ENCODE measurements around the gene NOS1AP.

The NOS1AP gene

GRCh38 chr1:162372159-162373071, 302.9 kb downstream of the NOS1AP start:
- no peak for DNase-seq

DNA sequence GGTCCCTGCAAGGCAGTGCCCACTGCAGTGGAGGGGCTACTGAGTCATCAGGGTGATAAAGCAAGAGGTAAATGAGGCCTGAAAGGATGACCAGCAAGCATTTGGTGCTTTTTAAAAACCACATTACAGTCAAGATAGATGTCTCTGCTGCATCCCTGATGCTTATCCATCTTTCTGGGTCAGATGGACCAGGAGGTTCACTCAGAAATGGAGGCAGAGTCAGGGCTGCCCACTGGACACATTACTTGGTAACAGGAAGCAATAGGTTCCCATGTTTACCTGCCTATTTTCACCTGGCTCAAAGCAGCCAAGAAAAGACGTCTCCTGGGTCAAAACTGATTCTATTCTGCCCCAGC, 303.6 kb downstream of the NOS1AP start:
- DNase-seq, result no peak

DNA sequence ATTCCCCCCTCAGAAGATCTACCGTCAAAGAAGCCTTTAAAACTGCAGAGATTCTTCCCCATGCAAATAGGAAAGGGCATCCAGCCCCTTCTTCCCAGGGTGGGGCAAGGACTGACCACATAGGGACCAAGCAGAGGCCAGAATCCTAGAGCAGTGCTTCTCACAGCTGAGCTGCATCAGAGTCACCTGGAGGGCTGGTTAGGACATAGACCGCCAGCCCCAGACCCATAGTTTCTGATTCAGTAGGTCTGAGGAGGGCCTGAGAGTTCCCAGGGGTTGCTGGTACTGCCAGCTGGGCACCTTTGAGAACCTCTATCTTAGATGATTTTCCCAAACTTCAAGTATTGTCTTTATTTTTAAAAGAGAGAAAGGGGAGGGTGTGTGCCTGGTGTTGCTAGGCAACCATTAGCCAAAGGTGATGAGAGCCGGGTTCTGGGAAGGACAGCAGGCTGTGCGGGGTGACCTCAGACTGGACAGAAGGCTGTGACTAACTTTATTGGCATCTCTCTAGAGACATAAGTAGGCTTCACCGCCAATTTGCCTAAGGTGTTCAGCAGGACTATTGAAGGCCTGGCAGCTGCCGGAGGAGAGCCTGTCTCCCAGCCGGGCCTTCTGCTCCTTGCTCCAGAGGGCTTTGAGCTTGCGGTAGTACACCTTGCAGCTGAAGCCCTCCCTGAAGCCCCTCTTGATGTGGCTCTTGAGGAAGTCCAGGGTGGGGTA, 304.2 kb downstream of the NOS1AP start:
- no peak for DNase-seq

DNA sequence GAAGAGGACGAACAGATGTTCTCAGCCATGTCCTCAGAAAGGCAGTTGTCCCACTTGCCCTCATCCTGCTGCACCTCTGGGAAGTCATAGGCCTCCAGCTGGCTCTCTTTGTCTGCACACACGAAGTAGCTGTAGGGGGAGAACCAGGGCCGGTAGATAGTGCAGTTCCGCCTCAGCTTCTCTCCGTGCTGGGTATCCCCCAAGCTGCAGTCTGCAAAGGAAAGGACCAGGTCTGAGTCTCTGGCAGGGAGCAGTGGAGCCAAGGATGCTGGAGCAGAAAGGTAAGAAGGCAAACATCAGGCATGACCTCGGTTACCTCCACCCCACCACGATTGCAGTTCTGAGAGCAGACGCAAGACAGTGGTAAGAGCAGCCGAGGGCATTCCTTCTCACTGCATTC, 304.9 kb downstream of the NOS1AP start:
- no peak for DNase-seq

DNA sequence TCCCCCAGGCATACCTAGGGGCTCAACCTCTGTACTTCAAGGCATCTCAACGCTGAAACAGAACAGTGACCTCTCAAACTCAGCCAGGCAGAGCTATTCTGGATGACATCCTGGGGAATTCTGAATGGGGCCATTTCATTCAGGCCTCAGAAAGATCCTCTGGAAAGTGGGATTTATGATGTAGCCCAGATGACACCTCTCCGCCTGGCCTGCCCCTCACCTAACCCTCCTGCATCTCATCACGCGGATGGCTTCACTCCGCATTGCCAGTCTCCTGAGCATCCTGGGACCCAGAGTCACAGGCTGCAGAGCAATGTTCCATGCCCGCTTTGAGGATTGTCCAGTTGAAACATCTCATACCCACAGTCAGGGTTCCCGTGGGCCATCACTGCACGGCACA, 306.0 kb downstream of the NOS1AP start:
- no peak for DNase-seq

- no peak for DNase-seq
These were observed 307.2 kb downstream of the NOS1AP start, which contains the start of gene SPATA46 for GRCh38 chr1:162376691-162377090. SPATA46 (minus strand) TSS chr1:162376854; CDS start chr1:162376790, 64 bp downstream.

GRCh38 chr1:162380061-162380846, 310.8 kb downstream of the NOS1AP start:
- DNase-seq, result no peak

- DNase-seq, result no peak
These were observed 311.9 kb downstream of the NOS1AP start, which contains the start of gene C1orf226 for GRCh38 chr1:162381383-162381782. C1orf226 (plus strand) TSS chr1:162381728; CDS start chr1:162381902, 174 bp downstream.

- no peak for DNase-seq
These were observed 312.7 kb downstream of the NOS1AP start for GRCh38 chr1:162381941-162382750.

GRCh38 chr1:162383091-162383490, 313.6 kb downstream of the NOS1AP start:
- no peak for DNase-seq

GRCh38 chr1:162383516-162383915, 314.0 kb downstream of the NOS1AP start:
- no peak for DNase-seq

- DNase-seq, result no peak
These were observed 314.6 kb downstream of the NOS1AP start for GRCh38 chr1:162384116-162384515.

DNA sequence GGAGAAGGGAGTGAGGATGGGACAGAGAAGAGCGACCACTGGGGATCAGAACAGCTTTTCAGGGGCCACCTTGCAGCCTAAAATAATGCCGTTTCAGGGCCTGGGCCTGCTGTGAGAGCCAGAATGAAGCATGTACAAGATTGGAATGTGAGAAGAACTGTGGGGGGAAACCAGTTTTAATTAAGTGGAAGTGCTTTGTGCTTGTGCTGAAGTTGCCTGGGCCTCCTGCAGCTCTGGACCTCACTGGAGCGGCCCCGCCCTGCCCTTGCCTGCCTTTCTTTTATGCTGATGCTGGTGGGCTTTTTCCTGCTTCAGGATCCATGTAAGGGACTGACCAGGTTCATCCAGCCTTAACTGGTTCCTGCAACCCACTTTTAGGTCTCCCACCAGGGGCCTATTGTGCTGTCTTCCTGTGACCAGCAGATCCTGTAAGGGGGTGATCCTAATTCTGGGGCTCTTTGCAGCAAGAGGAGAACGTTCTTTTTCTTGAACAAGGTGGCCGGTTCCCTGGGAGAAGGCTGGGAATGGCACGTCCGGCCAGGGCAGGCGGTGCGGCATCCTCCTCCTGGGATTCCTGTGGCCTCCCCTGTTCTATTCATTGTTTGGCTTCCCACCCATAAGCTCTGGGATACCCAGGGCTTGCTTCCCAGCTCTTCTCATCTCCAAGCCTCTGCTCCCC, 315.2 kb downstream of the NOS1AP start:
- no peak for DNase-seq

- no peak for DNase-seq
These were observed 315.8 kb downstream of the NOS1AP start for GRCh38 chr1:162385280-162385623.

GRCh38 chr1:162385702-162386101, 316.2 kb downstream of the NOS1AP start:
- DNase-seq, result no peak

- DNase-seq, result no peak
These were observed 317.1 kb downstream of the NOS1AP start for GRCh38 chr1:162386292-162387225.

DNA sequence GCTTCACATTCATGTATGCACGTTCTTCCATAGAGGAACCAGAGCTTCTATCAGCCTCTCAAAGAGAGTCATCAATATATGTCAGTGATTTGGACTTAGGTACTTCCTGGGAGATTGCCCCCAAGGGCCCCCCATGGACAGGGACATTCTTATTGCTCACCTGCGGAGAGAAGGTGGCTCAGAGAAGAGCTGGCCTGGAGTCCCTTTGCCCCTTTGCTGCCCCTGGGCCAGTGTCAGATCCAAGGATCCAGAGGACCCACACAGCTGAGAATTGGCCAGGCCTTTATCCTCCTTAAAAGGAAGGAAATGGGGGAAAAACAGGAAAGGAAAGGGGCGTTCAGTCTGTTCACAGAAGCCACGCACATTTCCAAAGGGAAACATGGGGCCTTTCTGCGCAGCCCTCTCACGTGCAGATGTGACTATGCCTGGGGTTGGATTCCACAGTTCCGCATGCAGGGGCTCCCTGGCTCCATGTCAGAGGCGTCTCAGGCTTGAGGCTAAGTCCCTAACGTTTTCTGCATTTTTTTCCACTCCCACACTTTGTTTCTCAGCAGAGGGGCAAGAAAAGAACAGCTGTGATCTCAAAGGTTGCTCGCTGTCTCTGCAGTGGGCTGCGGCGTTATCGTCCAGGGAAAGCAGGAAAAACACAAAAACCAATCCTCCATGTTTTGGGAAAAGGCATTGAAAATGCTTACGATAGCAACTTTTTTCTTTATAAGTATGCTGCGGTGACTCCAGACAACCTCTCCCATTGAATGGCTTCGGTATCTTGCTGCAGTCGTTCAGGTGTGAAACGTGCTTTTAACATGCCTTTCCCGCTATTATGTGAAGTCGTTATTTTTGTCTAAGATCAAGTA, 318.0 kb downstream of the NOS1AP start:
- DNase-seq, result no peak

- no peak for DNase-seq
These were observed 318.6 kb downstream of the NOS1AP start for GRCh38 chr1:162388083-162388594.

DNA sequence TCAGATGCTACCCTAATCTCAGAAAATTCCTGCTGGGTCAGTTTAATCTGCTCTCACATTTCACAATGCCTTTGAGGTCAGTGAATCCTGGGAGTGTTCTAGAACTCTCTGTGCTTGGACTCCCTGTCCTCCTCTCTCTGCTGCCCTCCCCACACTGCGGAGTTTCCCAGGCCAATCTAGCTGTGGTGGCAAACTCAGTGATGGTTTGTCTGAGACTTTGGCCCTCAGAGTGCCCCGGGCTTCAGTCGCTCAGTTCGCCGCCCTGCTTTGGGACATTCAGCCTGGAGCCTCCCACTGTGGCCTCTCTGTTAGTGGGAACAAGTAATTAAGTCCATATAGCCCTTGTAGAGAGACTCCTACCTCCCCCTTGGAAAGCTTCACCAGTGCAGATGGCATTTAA, 319.1 kb downstream of the NOS1AP start:
- DNase-seq, result no peak
